ENCODE data around the gene DNAJC13.

GRCh38 chr3:132407025-132407424 lies 10.3 kb upstream of the DNAJC13 start:
- TF ChIP-seq CTCF (conservative IDR thresholded peaks at IDR 0.05; ENCODE audit: low read length): no peak
- TF ChIP-seq EZH2phosphoT487 (IDR thresholded peaks at IDR 0.05; ENCODE audit: borderline replicate concordance): no peak

All from Loucy (cell line).